ENCODE measurements around the gene B4GALNT4.

The B4GALNT4 gene

DNA sequence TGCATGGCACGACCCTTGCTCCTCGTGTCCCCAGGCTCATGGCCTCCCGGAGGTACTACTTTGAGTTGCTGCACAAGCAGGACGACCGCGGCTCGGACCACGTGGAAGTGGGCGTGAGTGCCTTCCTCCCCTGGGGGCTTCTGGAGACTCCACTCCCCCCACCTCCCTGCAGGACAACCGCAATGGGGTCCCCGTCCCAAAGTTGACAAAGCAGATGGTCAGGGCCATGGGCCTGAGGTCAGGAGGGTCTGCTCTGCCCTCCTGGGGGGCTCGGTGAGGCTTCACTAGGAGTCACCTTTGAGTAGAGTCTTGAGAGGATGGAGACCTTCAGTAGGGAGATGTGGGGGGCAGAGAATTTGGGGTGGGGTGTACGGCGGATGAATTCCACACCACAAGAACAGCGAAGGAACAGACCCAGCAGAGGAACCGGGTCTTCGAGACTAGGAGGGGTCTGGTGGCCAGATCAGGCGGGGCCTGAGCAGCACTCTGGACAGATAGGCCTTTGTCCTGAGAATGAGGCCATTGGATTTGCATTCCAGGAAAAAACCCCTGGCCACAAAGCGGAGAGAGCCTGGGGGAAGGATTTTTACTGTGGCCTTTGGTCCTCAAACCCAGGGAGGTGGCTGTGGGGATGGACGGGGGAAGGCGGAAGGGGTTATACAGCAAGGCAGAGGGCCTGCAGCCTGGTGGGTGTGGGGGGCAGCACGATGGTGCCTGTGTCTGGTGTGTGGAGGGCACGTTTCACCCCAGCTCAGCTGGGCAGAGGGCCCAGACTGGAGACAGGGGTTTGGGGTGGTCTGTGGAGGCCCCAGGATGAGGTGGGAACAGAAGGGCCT is 4.6 kb downstream of the B4GALNT4 start:
- Histone ChIP-seq H3K27ac (ENCODE audit: low read length) (no peak overlapping the region), H3K9me3 (ENCODE audit: insufficient read depth, low read length, severe bottlenecking) (no peaks in the 10 kb centered on the region), H3K4me1 (ENCODE audit: insufficient read depth, low read length) (no peaks in the 10 kb centered on the region), H3K27me3 (ENCODE audit: insufficient read depth, low read length, poor library complexity) (no peaks in the 10 kb centered on the region), H4K20me1 (ENCODE audit: insufficient read depth, low read length) (no peaks in the 10 kb centered on the region), H3K36me3 (ENCODE audit: insufficient read depth, low read length) (no peaks in the 10 kb centered on the region), H3K9ac (ENCODE audit: low read depth, low read length) (no peak overlapping the region), H3K79me2 (ENCODE audit: insufficient read depth, low read length) (no peaks in the 10 kb centered on the region), H3K4me3 (ENCODE audit: low read depth in 1 of 2, low read length in 2 of 2) (no peak overlapping the region), H3K4me2 (ENCODE audit: insufficient read depth, low read length) (no peak overlapping the region), H2AFZ (ENCODE audit: low read depth, low read length) (no peak overlapping the region)
- TF ChIP-seq, protein P1, sequence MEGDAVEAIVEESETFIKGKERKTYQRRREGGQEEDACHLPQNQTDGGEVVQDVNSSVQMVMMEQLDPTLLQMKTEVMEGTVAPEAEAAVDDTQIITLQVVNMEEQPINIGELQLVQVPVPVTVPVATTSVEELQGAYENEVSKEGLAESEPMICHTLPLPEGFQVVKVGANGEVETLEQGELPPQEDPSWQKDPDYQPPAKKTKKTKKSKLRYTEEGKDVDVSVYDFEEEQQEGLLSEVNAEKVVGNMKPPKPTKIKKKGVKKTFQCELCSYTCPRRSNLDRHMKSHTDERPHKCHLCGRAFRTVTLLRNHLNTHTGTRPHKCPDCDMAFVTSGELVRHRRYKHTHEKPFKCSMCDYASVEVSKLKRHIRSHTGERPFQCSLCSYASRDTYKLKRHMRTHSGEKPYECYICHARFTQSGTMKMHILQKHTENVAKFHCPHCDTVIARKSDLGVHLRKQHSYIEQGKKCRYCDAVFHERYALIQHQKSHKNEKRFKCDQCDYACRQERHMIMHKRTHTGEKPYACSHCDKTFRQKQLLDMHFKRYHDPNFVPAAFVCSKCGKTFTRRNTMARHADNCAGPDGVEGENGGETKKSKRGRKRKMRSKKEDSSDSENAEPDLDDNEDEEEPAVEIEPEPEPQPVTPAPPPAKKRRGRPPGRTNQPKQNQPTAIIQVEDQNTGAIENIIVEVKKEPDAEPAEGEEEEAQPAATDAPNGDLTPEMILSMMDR (IDR thresholded peaks at IDR 0.05; ENCODE audit: borderline replicate concordance, extremely low read depth, low read length, poor library complexity, severe bottlenecking) = no peak
- TF ChIP-seq EZH2 (IDR thresholded peaks at IDR 0.05; ENCODE audit: borderline replicate concordance, low read depth, low read length, severe bottlenecking) = no peak
- DNase-seq = no peak
- no peak for ATAC-seq (ENCODE audit: insufficient read depth, low read depth)

DNA sequence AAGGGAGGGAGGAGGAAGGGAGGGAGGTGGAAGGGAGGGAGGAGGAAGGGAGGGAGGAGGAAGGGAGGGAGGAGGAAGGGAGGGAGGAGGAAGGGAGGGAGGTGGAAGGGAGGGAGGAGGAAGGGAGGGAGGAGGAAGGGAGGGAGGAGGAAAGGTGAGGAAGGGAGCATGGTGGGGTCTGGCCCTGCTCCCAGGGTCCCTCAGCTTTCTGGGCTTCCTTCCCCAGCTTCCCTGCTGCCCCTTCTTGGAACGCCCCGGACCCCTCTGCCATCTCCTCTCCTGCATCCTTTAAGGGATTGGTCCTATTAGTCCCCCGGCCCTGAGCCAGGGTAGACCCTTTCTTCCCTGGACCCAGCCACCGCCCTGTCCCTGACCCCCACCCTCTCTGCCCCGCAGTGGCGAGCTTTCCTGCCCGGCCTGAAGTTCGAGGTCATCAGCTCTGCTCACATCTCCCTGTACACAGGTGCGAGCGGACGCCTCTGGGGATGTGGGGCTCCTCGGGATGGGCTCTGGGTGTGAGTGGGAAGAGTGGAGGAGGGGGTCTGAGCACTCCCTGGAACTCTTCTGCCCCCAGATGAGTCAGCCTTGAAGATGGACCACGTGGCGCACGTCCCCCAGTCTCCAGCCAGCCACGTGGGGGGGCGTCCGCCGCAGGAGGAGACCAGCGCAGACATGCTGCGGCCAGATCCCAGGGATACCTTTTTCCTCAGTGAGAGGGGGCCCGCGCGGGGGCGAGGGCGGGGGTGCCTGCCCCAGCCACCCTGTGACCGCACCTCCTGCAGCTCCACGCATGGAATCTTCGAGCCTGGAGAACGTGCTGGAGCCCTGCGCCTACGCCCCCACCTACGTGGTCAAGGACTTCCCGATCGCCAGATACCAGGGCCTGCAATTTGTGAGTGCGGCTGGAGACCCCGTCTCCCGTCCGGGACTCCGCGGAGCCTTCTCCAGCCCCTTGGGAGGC is 6.0 kb downstream of the B4GALNT4 start:
- DNase-seq (no peak), ATAC-seq (ENCODE audit: insufficient read depth, low read depth) (no peak)
- Histone ChIP-seq H3K27me3 (ENCODE audit: insufficient read depth, low read length, poor library complexity) (no peaks in the 10 kb centered on the region), H3K9ac (ENCODE audit: low read depth, low read length) (no peak overlapping the region), H3K36me3 (ENCODE audit: insufficient read depth, low read length) (no peaks in the 10 kb centered on the region), H3K9me3 (ENCODE audit: insufficient read depth, low read length, severe bottlenecking) (no peaks in the 10 kb centered on the region), H3K79me2 (ENCODE audit: insufficient read depth, low read length) (no peaks in the 10 kb centered on the region), H4K20me1 (ENCODE audit: insufficient read depth, low read length) (no peaks in the 10 kb centered on the region), H3K27ac (ENCODE audit: low read length) (no peak overlapping the region), H3K4me3 (ENCODE audit: low read depth in 1 of 2, low read length in 2 of 2) (no peak overlapping the region), H3K4me1 (ENCODE audit: insufficient read depth, low read length) (no peaks in the 10 kb centered on the region), H2AFZ (ENCODE audit: low read depth, low read length) (no peak overlapping the region), H3K4me2 (ENCODE audit: insufficient read depth, low read length) (no peak overlapping the region)
- TF ChIP-seq, protein P1 (IDR thresholded peaks at IDR 0.05; ENCODE audit: borderline replicate concordance, extremely low read depth, low read length, poor library complexity, severe bottlenecking) = no peak
- no peak for TF ChIP-seq EZH2 (IDR thresholded peaks at IDR 0.05; ENCODE audit: borderline replicate concordance, low read depth, low read length, severe bottlenecking)

DNA sequence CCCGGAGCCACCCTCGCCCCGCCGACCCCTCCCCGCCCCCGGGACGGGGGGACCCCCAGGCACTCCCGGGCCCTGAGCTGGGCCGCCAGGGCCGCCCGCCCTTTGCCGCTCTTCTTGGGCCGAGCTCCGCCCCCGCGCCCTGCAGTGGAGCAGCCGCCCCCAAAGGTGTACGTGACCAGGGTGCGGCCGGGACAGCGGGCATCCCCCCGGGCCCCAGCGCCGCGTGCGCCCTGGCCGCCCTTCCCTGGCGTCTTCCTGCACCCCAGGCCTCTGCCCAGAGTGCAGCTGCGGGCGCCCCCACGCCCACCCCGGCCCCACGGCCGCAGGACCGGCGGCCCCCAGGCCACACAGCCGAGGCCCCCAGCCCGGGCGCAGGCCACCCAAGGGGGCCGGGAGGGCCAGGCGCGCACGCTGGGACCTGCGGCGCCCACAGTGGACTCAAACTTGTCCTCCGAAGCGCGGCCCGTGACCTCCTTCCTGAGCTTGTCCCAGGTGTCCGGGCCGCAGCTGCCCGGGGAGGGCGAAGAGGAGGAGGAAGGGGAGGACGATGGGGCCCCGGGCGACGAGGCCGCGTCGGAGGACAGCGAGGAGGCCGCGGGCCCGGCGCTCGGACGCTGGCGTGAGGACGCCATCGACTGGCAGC is 7.4 kb downstream of the B4GALNT4 start:
- H4K20me1 ChIP-seq (ENCODE audit: insufficient read depth, low read length) = no peaks in the 10 kb centered on the region
- ATAC-seq (ENCODE audit: insufficient read depth, low read depth) = no peak
- H3K36me3 ChIP-seq (ENCODE audit: insufficient read depth, low read length) = no peaks in the 10 kb centered on the region
- H2AFZ ChIP-seq (ENCODE audit: low read depth, low read length) = no peak overlapping the region
- no peak overlapping the region for H3K4me2 ChIP-seq (ENCODE audit: insufficient read depth, low read length)
- H3K27ac ChIP-seq (ENCODE audit: low read length) = no peak overlapping the region
- H3K79me2 ChIP-seq (ENCODE audit: insufficient read depth, low read length) = no peaks in the 10 kb centered on the region
- H3K4me1 ChIP-seq (ENCODE audit: insufficient read depth, low read length) = no peaks in the 10 kb centered on the region
- no peaks in the 10 kb centered on the region for H3K27me3 ChIP-seq (ENCODE audit: insufficient read depth, low read length, poor library complexity)
- TF ChIP-seq, protein P1 (IDR thresholded peaks at IDR 0.05; ENCODE audit: borderline replicate concordance, extremely low read depth, low read length, poor library complexity, severe bottlenecking) = no peak
- TF ChIP-seq EZH2 (IDR thresholded peaks at IDR 0.05; ENCODE audit: borderline replicate concordance, low read depth, low read length, severe bottlenecking) = no peak
- DNase-seq = no peak
- H3K9ac ChIP-seq (ENCODE audit: low read depth, low read length) = no peak overlapping the region
- H3K9me3 ChIP-seq (ENCODE audit: insufficient read depth, low read length, severe bottlenecking) = no peaks in the 10 kb centered on the region
- H3K4me3 ChIP-seq (ENCODE audit: low read depth in 1 of 2, low read length in 2 of 2) = no peak overlapping the region

Measured in DND-41 (cell line).